BLaER1 treated with 17β-estradiol and CSF1 and Interleukin-3, amounts not matched to agents 10 nM and 100 nM (cell line): ENCODE measurements around the gene CTIF.

Experiments
- H3K27ac ChIP-seq, 11 experiments: shearing (Covaris generic); formaldehyde crosslinking; 2 replicates each; pipeline ENCODE4 v1.8.1; 2022
- H3K27me3 ChIP-seq, 11 experiments: shearing (Covaris generic); formaldehyde crosslinking; 2 replicates each; pipeline ENCODE4 v1.8.1; 2022
- H3K36me3 ChIP-seq, 11 experiments: shearing (Covaris generic); formaldehyde crosslinking; 2 replicates each; pipeline ENCODE4 v1.8.1; 2022
- H3K4me1 ChIP-seq, 10 experiments: shearing (Covaris generic); formaldehyde crosslinking; 2 replicates each; pipeline ENCODE4 v1.8.1; 2022
- H3K4me2 ChIP-seq, 11 experiments: shearing (Covaris generic); formaldehyde crosslinking; 2 replicates each; pipeline ENCODE4 v1.8.1; 2022
- H3K4me3 ChIP-seq, 10 experiments: shearing (Covaris generic); formaldehyde crosslinking; 2 replicates each; pipeline ENCODE4 v1.8.1; 2022
- H3K9ac ChIP-seq, 11 experiments: shearing (Covaris generic); formaldehyde crosslinking; 2 replicates each; pipeline ENCODE4 v1.8.1; 2022
- H3K9me3 ChIP-seq, 11 experiments: shearing (Covaris generic); formaldehyde crosslinking; replicated peaks in 1 of 11; 2 replicates each; pipeline ENCODE4 v1.8.1; 2022
- H4K20me1 ChIP-seq, 11 experiments: shearing (Covaris generic); formaldehyde crosslinking; 2 replicates each; pipeline ENCODE4 v1.8.1; 2022
- Cebpa-rat ChIP-seq, 11 experiments: shearing (Covaris generic); IDR thresholded peaks; 2 replicates each; pipeline ENCODE4 v1.8.1; 2022

CTIF gene

DNA sequence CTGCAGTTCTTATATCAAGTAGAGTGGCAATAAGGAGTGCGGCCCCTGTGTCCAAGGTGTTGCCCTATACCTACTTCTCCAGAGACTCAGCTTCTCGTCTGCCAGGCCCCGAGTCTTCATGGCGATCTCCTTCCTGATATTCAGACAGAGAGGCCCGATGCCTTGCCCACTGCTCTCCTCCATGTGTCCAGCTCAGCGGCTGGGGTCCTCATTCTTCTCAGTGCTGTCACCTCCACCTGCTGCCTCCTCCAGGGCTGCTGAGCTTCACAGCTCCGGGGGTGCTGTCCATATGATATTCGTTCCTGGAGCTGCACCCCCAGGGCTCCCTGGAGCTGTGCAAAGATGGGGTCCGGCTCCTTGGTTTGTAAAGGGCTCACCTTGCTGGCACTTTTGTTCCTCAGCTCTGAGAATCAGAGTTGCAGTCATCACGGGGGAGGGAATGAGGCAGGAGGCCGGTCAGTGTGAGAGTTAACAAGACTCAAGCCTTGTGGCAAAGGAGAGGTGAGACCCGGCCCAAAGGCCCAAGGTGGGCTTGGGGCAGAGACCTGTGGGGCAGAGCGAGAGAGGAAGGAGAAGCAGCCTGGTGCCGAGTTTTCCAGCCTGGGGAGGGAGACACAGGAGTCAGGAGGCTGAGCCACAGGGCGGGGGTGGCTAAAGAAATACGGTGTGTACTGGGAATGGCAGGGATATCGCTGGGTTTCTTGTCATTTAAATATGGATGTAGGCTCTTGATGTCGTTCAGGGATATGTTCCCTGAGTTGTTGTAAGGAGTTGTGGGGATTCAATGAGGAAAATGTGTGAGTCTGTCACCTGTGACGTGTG is 120.6 kb downstream of the CTIF start:
- no peak overlapping the region for H3K27ac ChIP-seq
- TF ChIP-seq Cebpa-rat (IDR thresholded peaks at IDR 0.05) = no peak
- no peak overlapping the region for H3K9ac ChIP-seq
- H3K27me3 ChIP-seq = no peaks in the 10 kb centered on the region
- no peaks in the 10 kb centered on the region for H3K9me3 ChIP-seq
- peaks cover 0 to 3% (median 0%) of the 10 kb centered on the region in 11 experiments; a peak in 1 of 22 replicates for H3K36me3 ChIP-seq
- H3K4me3 ChIP-seq = no peak overlapping the region
- H3K4me2 ChIP-seq = no peak overlapping the region
- peaks cover 0 to 76% (median 41%) of the 10 kb centered on the region in 11 experiments; a peak in 13 of 22 replicates for H4K20me1 ChIP-seq
- peaks cover 6 to 31% (median 17%) of the 10 kb centered on the region in 10 experiments; a peak in 17 of 20 replicates for H3K4me1 ChIP-seq

- Histone ChIP-seq H3K4me3 (no peak overlapping the region), H3K27ac (no peak overlapping the region), H3K4me1 (peaks cover 6 to 31% (median 17%) of the 10 kb centered on the region in 10 experiments; a peak in 17 of 20 replicates), H3K27me3 (no peaks in the 10 kb centered on the region), H3K9ac (no peak overlapping the region), H4K20me1 (peaks cover 0 to 72% (median 38%) of the 10 kb centered on the region in 11 experiments; a peak in 13 of 22 replicates), H3K4me2 (no peak overlapping the region; a peak in 1 of 22 replicates), H3K9me3 (peaks cover 3 to 6% (median 4%) of the 10 kb centered on the region in 11 experiments; a peak in 18 of 22 replicates), H3K36me3 (peaks cover 5 to 9% (median 6%) of the 10 kb centered on the region in 11 experiments)
- no peak for TF ChIP-seq Cebpa-rat (IDR thresholded peaks at IDR 0.05)
Measured at GRCh38 chr18:48660346-48661228, 121.8 kb downstream of the CTIF start.

DNA sequence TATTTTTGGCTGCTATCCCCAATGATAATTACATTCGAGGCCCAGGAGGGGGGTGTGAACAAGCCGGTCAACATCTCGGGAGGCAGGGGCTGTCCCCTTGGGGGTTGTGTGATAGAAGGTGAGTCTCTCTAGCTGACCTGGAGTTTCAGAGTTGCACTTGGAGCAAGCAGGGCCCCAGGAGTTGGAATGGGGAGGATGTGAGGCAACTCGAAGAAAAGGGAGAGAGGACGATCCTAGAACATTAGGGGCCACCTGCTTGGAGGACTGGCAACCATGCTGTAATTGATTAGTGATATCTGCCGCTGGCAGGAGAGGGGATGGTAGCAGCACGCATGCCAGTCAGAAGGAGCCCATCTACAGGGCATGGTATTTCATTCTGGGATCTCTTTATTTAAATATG is 122.6 kb downstream of the CTIF start:
- Histone ChIP-seq H3K36me3 (peaks cover 12 to 17% (median 14%) of the 10 kb centered on the region in 11 experiments), H3K4me3 (no peak overlapping the region), H4K20me1 (peaks cover 0 to 65% (median 31%) of the 10 kb centered on the region in 11 experiments; a peak in 13 of 22 replicates), H3K4me2 (peak overlapping the region in 4 of 11 experiments; percentile 43 to 76 (median 52); a peak in 8 of 22 replicates), H3K9me3 (peaks cover 7 to 10% (median 8%) of the 10 kb centered on the region in 11 experiments; a peak in 18 of 22 replicates), H3K27ac (peak overlapping the region in 3 of 11 experiments; percentile 6 to 53 (median 50); a peak in 4 of 22 replicates), H3K9ac (no peak overlapping the region), H3K27me3 (no peaks in the 10 kb centered on the region), H3K4me1 (peaks cover 6 to 29% (median 17%) of the 10 kb centered on the region in 10 experiments; a peak in 17 of 20 replicates)
- TF ChIP-seq Cebpa-rat (IDR thresholded peaks at IDR 0.05) = no peak

DNA sequence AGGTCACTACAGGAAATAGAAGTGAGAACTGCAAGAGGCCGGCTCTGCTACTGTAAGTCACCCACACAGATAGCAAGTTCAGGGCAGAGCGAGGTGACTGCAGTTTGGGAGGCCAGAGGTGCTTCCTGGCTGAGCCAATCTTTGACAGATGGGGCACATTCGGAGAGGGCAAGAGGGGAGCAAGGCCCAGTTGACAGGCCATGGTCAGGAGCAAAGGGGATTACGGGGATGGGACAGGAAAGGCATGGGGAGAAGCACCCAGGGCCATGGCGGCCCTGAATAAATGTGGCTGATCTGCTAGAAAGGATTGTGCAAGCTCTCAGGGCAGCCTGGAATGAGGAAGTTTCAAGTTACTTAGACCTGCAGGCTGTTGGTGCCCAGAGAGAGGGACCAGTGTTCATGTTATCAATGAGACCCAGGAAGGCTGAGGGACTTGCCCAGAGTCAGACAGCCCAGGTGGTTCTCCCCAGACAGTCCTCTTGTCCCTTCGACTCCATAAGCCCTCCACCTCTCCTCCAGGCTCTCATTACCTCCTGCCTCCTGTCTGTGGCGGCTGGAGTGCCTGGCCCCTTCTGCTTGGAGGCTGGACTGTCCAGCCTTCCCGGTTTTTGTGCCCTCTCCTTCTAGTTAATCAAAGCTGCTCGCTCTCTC is 123.3 kb downstream of the CTIF start:
- TF ChIP-seq Cebpa-rat (IDR thresholded peaks at IDR 0.05) = peak in 9 of 11 experiments; percentile 16 to 82 (median 58); a peak in 10 of 22 replicates
- H4K20me1 ChIP-seq = peaks cover 0 to 57% (median 27%) of the 10 kb centered on the region in 11 experiments; a peak in 12 of 22 replicates
- no peak overlapping the region for H3K4me3 ChIP-seq
- H3K4me1 ChIP-seq = peaks cover 6 to 29% (median 16%) of the 10 kb centered on the region in 10 experiments; a peak in 18 of 20 replicates
- H3K9me3 ChIP-seq = peaks cover 7 to 10% (median 8%) of the 10 kb centered on the region in 11 experiments; a peak in 18 of 22 replicates
- H3K27ac ChIP-seq = peak overlapping the region in 7 of 11 experiments; percentile 6 to 53 (median 28); a peak in 10 of 22 replicates
- H3K4me2 ChIP-seq = peak overlapping the region in 8 of 11 experiments; percentile 15 to 76 (median 52); a peak in 16 of 22 replicates
- H3K27me3 ChIP-seq = no peaks in the 10 kb centered on the region
- no peak overlapping the region; a peak in 1 of 22 replicates for H3K9ac ChIP-seq
- H3K36me3 ChIP-seq = peaks cover 12 to 22% (median 18%) of the 10 kb centered on the region in 11 experiments

- no peak overlapping the region for H3K9ac ChIP-seq
- H3K27me3 ChIP-seq = no peaks in the 10 kb centered on the region
- H3K4me2 ChIP-seq = peak overlapping the region in 1 of 11 experiments; percentile 76; a peak in 1 of 22 replicates
- H3K36me3 ChIP-seq = peaks cover 12 to 33% (median 18%) of the 10 kb centered on the region in 11 experiments
- no peak for TF ChIP-seq Cebpa-rat (IDR thresholded peaks at IDR 0.05)
- peaks cover 7 to 10% (median 8%) of the 10 kb centered on the region in 11 experiments; a peak in 18 of 22 replicates for H3K9me3 ChIP-seq
- no peak overlapping the region for H3K4me3 ChIP-seq
- peaks cover 16 to 29% (median 22%) of the 10 kb centered on the region in 10 experiments for H3K4me1 ChIP-seq
- peaks cover 0 to 53% (median 33%) of the 10 kb centered on the region in 11 experiments; a peak in 12 of 22 replicates for H4K20me1 ChIP-seq
- no peak overlapping the region for H3K27ac ChIP-seq
Measured at GRCh38 chr18:48663096-48663930, 124.5 kb downstream of the CTIF start.

DNA sequence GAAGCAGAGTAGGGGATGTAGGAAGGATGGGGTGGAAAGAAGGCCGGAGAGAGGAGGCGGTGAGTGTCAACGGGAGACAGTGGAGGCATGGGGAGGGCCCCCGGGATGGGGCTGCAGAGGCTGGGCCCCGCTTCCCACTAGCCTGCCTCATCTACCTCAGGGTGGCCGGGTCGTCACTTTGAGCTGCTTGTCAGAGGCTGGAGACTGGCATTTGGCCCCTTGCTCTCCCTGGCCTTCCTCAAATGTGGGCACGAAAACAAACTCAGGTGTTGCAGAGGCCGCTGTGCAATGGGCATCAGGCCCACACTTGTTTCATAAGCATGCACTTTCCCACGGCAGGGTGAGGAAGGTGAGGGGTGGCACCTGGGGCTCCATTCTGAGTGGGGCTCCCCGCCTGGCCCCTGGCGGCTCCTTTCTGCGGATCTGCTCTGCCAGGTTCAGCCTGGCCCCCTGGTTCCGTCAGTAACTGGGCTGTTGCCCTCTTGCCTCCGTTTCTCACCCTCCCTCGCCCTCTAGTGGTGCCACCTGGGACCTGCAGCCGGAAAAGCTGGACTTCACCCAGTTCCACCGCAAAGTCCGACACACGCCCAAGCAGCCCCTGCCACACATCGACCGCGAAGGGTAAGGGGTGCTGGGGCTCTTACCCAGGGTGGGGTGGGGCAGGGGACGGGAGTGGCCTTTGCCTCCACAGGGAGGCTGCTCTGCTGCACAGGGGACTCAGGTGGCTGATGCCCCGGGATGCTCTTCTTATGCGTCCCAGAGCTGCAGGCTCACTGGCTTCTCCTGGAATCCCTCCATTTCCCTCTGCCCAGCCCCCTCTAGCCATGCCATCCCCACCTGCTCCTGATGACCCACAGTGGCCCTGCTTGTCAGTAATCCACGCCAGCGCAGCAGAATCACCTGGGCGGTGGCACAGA is 125.4 kb downstream of the CTIF start:
- H3K4me1 ChIP-seq = peaks cover 22 to 34% (median 24%) of the 10 kb centered on the region in 10 experiments
- no peak overlapping the region for H3K9ac ChIP-seq
- H4K20me1 ChIP-seq = peaks cover 0 to 46% (median 26%) of the 10 kb centered on the region in 11 experiments; a peak in 12 of 22 replicates
- peaks cover 7 to 10% (median 8%) of the 10 kb centered on the region in 11 experiments; a peak in 18 of 22 replicates for H3K9me3 ChIP-seq
- no peak overlapping the region for H3K4me2 ChIP-seq
- H3K27me3 ChIP-seq = no peaks in the 10 kb centered on the region
- H3K36me3 ChIP-seq = peaks cover 12 to 42% (median 19%) of the 10 kb centered on the region in 11 experiments
- no peak overlapping the region for H3K27ac ChIP-seq
- no peak overlapping the region for H3K4me3 ChIP-seq
- no peak for TF ChIP-seq Cebpa-rat (IDR thresholded peaks at IDR 0.05)
